ENCODE measurements around the gene FGF11. TPM values are rescaled to one million over a fixed set of nuclear protein-coding genes. Genes with fewer than 3 reads are reported as not detected.

FGF11 gene
- 10 to 100 TPM; 21.3 to 21.6 TPM for total RNA-seq

DNA sequence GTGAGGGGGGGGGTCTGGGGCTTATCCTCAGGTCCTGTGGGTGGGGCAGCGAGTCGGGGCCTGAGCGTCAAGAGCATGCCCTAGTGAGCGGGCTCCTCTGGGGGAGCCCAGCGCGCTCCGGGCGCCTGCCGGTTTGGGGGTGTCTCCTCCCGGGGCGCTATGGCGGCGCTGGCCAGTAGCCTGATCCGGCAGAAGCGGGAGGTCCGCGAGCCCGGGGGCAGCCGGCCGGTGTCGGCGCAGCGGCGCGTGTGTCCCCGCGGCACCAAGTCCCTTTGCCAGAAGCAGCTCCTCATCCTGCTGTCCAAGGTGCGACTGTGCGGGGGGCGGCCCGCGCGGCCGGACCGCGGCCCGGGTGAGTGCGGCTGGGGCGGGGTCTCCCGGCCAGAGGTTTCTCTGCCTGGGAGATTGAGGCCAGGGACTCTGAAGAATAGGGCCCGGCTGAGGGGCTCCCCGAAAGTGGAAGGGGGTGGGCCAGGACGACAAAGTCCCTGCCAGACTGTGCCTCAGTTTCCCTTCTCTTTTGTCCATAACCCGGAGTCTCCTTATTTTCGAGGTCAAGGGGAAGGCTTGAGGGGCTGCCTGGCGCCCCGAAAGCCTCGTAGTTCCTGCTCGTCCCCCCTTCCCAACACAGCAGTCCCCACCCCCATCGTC, at the start of gene FGF11:
TSS of gene FGF11 (plus strand) at position 51 of the 651 bp plus-strand sequence. CDS start at position 160, 109 bp downstream.

DNA sequence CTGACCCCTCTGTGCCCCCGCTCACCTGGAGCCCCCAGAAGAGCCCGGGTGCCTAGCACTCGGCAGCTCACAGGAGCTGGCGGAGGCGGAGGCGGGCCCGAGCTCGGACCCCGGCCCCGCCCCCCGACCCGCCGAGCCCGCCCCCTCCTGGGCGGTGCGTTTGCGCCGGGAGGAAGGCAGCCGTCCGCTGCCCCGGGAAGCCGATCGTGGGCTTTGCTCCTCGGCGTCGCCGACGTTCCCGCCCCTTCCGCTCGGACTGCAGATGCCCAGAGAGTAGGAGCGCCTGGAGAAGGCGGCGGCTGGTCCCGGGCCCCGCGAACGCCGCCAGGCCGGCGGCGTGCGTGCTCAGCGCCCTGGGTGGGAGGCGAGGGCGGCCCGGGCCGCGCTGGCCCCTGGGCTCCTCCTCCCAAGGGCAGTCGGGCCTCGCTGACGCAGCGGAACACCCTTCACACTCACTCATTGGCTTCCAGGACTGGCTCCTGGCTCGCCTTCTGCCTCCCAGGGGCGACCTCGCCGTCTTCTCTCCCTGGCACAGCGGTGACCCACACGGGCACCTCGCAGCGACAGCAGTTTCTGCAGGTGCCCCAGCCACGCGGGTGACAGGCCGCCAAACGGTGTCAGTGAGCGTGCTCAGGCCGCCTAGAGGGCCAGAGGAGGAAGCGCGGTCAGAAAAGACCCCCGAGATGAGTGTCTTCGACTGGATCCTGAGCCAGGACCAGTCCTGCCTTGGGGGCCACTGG, 44.7 kb upstream of the FGF11 start, which contains the start of gene PLSCR3:
TSS of gene PLSCR3 (minus strand) at position 74 of the 740 bp plus-strand sequence. CDS start 415 bp downstream, outside the sequence.

DNA sequence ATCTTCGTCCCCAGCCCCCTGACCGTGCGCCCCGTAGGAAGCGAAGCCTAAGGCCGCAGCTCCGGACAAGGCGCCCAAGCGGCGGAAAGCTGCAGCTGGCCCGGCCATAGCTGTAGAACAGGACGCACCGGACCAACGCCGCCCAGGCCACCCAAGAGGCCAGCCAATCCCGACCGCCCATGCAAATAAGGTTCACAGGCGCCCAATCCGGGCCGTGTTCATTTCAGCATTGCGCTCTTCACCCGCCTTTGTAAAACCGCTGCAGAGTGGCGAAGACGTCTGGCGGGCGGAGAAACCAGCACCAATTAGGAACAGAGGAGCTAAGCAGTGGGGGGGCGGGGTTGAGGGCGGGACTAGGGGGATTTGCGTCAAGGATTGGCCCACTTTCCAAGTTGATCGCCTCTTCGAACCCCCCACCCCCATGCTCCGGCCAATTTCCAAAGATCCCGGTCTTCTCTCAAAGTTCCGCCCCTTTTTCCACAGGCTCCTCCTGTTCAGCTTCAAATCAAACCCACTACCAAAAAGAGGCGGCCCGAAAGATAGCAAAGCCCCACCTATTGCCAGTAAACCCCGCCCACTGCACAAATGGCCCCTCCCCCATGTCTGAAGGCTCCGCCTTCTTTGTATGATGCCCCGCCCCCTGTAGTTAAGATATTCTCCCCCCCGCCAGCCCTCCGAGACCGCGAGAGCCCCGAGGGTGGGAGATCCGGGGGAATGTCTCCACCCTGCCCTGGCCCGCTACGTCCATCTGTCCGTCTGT, 35.2 kb upstream of the FGF11 start, which contains the start of gene TMEM256:
TSS of gene TMEM256 (minus strand) at position 121 of the 760 bp plus-strand sequence. CDS start at position 108, 13 bp downstream.

DNA sequence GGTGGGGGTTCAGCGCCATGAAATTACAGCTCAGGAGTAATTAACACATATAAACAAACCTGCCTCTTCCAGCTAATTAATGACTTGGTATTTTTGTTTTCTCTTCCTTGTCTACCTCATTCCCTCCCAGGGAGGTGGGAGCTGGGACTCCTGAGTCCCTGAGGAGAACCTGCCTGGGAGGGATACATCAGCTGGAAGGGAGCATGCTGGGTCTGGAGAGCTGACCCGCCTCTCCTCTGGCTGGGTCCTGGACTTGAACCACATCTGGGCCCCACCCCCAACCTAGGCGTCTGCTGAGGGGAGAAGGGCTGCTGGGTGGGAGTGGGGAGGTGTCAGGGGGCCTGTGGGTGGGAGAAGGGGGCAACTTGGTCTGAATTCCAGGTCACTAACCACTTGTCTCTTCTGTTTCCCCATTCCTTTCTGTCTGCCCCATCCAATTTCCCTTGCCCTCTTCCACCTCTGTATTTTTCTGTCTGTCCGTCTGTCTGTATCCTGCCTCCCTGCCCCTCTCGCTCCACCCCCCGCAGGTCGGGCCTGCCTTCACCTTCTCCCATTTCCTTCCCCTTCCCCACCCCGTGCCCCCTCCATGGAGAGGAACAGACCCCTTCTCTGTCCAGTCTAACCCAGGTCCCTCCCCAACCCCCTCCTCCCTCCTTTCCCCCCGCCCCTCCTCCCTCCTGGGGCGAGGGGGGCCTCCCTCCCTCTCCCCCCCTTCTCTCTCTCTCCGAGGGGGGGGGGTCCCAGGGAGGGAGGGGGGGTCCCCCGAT, 31.6 kb upstream of the FGF11 start, which contains the start of gene NLGN2:
TSS of gene NLGN2 (plus strand) at position 361 of the 767 bp plus-strand sequence. CDS start 411 bp downstream, outside the sequence.

DNA sequence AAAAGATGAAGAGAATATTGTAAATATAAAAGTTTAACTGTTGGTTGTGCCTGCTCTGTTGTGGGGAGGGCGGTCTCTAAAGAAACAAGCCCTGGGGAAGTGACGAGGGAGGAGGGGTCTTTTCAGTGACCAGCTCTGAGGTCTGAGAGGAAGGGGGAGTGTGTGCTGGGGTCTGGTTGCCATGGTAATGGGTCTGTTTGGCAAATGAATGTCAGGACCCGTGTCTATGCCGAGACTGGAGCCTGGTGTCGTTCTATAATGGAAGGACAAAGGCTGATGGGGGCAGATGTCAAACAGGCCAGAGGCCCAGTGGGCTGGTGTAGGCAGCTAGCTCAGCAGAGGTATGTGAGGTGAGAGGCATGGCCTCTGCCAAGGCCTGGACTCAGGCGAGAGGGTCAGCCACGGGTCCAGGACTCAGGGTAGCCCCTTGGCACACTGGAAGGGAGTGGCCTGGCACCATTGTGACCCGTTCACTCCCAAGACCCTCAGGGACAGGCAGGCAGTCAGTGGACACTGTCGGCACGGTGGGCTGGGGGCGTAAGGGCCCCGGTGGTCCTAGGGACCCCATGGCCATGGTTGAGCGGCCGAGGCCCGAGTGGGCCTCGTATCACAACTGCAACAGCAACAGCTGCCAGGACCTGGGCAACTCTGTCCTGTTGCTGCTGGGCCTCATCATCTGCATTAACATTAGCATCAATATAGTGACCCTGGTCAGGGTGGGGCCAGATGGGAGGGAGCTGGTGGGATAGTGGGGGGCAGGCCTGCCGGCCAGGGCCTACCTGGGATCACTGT, 19.3 kb upstream of the FGF11 start, which contains the start of gene SPEM1:
TSS of gene SPEM1 (plus strand) at position 506 of the 792 bp plus-strand sequence. CDS start at position 567, 61 bp downstream.

DNA sequence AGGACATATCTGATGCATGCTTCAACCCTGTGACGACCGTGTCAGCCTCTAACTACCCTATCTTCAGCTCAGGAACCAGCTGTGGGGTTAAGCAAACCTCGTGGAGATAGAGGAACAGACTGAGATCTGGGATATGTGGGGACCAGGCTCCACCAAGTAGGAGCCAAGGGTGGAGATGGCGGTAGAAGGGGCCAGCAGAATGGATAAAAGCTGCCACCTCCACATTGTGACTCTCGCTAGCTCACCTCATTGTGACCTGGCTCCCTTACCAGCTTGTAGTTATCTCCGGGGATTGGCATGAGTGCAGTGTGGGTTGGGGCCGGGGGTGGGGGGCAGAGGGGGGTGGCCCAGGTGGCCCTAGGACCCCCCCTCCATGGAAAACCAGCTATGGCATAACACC, 14.0 kb upstream of the FGF11 start, which contains the start of gene SPEM2:
TSS of gene SPEM2 (plus strand) at position 301 of the 400 bp plus-strand sequence. CDS start at position 374, 73 bp downstream.

DNA sequence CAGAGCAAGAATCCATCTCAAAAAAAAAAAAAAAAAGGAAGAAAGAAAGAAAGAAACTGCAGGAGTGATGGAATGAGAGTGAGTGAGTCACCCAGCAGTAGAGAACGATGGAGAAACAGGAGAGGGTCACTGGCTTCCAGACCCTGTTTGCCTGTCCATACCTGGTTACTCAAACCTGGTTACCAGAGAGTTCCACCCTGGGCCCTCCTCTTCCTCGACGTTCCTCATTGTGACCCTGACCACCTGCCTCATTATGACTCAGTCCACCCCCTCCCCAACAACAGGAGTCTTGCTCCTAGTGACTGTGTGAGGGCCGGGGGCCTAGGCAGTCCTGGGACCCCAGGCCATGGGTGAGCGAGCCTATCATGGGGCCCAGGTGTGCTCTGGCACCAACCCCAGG, 10.8 kb upstream of the FGF11 start, which contains the start of gene SPEM3:
TSS of gene SPEM3 (plus strand) at position 301 of the 400 bp plus-strand sequence. CDS start at position 347, 46 bp downstream.

DNA sequence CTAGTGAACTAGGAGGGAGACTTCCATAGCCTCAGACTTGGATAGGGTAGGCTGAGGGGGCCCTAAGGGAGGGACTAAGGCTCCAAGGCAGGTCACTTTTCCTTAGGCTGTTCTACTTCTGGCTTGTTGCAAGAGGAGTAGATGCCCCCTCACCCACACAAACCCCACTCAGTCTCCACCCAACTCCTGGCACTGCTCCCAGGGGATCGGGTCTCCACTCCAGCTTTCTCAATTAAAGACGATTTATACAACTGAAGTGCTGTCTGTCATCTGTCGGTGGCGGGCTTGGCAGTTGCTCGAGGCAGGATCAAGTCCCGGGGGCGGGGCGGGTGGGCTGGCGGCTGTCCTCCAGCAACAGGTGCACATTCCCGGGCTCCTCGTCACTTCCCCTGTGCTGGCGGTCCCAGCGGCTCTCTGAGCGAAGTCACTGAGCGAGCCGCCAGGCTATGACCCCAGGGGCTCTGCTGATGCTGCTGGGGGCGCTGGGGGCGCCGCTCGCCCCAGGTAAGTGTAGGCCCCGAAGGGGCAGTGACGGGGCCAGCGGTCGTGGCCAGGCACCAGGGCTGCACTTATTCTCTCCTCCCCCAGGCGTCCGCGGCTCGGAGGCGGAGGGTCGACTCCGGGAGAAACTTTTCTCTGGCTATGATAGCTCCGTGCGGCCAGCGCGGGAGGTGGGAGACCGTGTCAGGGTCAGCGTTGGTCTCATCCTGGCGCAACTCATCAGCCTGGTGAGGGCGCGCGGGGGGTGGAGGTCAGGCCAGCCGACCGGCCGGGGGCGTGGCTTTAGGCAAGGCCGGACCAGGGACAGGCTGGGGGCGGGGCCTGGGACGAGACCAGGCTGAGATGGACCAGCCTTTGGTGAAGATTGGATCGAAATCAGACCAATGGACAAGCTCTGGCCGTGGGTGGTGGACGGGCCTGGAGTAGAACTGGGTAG, 5.6 kb downstream of the FGF11 start, which contains the start of gene CHRNB1:
TSS of gene CHRNB1 (plus strand) at position 380 of the 937 bp plus-strand sequence. CDS start at position 447, 67 bp downstream.

DNA sequence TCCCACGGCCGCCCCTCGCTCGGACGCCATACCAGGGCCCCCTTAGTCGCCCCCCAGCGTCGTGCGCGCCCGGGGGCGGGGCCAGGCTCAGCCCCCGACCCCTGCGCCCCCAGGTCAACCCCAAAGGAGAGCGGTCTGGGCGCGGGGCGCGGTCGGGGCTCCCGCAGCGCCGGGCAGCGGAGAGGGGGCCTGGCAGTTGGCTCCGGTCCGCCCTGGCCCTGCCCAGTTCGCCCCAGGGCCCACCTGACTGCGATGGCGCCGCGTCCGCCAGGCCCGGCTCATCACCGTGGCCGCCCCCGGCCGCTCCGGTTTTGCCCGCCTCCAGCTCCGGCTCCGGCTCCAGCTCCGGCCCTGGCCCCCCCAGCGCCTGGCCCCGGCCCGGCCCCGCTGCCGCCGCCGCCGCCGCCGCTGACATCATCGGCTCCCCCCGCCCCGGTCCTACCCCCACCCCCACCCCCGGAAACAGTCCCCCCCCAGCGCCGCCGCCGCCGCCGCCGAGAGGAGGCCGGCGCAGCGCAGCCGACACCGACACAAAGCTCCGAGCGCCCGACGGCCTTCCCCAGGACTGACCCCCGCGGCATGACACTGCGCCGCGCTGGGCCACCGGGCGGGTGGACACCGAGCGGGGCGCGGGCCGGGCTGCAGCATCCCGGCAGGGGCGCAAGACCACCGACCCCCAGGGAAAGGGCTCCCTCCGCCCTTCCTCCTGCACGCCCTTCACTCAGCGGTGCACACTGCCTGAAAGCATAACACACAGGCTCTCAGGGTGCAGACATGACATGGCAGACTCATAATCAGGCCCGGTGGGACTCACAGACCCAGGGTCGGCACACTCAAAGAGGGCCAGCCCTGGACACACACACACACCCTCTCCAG, 40.1 kb downstream of the FGF11 start, which contains the start of gene ZBTB4:
TSS of gene ZBTB4 (minus strand) at position 419 of the 876 bp plus-strand sequence. CDS start 12,830 bp downstream, outside the sequence.

DNA sequence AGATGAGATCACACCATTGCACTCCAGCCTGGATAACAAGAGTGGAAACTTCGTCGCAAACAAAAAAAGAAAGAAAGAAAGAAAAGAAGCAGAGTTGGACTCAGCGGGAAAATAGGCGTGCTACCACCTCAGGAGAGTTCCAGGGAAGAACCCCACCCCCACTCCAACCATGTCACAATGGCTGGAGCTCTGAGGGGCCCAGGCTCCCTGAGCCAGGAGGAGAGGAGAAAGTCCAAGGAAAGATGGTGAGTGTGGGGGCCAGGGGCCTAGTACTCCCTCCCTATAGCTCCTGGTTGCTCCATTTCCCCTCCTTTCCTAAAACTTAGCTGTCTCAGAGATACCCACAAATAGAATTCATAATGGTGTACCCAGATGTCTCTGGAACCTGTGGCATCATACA, 42.0 kb downstream of the FGF11 start, which contains the start of gene SLC35G6:
TSS of gene SLC35G6 (plus strand) at position 172 of the 400 bp plus-strand sequence. CDS start at position 243, 71 bp downstream.

DNA sequence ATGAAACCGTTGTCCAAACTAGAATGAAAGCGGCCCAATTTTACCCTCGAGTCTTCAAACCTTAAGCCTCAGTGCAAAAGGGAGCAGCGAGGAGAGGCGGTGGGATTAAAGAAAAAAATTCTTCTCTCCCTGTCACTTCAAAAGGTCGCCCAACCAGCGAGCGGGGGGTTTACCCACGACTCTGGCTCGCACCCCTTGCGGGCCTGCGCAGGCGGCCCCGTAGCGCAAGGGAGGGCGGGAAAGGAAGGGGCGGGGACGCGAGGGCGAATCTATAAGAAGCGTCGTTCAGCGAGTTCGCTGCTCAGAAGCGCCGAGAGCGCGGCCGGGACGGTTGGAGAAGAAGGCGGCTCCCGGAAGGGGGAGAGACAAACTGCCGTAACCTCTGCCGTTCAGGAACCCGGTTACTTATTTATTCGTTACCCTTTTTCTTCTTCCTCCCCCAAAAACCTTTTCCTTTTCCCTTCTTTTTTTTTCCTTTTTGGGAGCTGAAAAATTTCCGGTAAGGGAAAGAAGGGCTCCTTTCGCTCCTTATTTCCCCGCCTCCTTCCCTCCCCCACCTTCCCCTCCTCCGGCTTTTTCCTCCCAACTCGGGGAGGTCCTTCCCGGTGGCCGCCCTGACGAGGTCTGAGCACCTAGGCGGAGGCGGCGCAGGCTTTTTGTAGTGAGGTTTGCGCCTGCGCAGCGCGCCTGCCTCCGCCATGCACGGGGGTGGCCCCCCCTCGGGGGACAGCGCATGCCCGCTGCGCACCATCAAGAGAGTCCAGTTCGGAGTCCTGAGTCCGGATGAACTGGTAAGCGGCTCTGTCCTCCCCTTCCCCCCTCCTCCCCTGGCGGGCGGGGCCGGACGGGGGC, 45.0 kb downstream of the FGF11 start, which contains the start of gene POLR2A:
TSS of gene POLR2A (plus strand) at position 300 of the 852 bp plus-strand sequence.

Other genes with a start within 250 kb of the FGF11 start
- 10 to 100 TPM; 11.6 to 11.9 TPM for gene DLG4, start 219.7 kb upstream of the FGF11 start, total RNA-seq
- 100 to 1,000 TPM; 291 to 311 TPM for gene ACADVL, start 219.6 kb upstream of the FGF11 start, total RNA-seq
- 10 to 100 TPM; 47.0 to 47.5 TPM for gene DVL2, start 205.0 kb upstream of the FGF11 start, total RNA-seq
- gene PHF23, start 200.1 kb upstream of the FGF11 start, total RNA-seq: 10 to 100 TPM; 53.9 to 55.9 TPM
- 100 to 1,000 TPM; 276 to 282 TPM for gene GABARAP, start 197.1 kb upstream of the FGF11 start, total RNA-seq
- 100 to 1,000 TPM; 154 to 160 TPM for gene CTDNEP1, start 187.8 kb upstream of the FGF11 start, total RNA-seq
- 10 to 100 TPM; 36.2 to 44.5 TPM for gene ELP5, start 187.3 kb upstream of the FGF11 start, total RNA-seq
- gene CLDN7, start 177.0 kb upstream of the FGF11 start, total RNA-seq: under 1 TPM; 0.53 to 0.76 TPM
- gene SLC2A4, start 157.8 kb upstream of the FGF11 start, total RNA-seq: not detected
- under 1 TPM; 0.55 to 0.67 TPM for gene YBX2, start 144.9 kb upstream of the FGF11 start, total RNA-seq
- 100 to 1,000 TPM; 429 to 433 TPM for gene EIF5A, start 131.9 kb upstream of the FGF11 start, total RNA-seq
- 10 to 100 TPM; 67.6 to 77.5 TPM for gene GPS2, start 124.2 kb upstream of the FGF11 start, total RNA-seq
- 10 to 100 TPM; 35.8 to 41.7 TPM for gene NEURL4, start 110.2 kb upstream of the FGF11 start, total RNA-seq
- gene ACAP1, start 103.0 kb upstream of the FGF11 start, total RNA-seq: 100 to 1,000 TPM; 738 to 785 TPM
- gene KCTD11, start 87.3 kb upstream of the FGF11 start, total RNA-seq: 1 to 10 TPM; 7.0 to 7.1 TPM
- gene TMEM95, start 84.4 kb upstream of the FGF11 start, total RNA-seq: not detected
- gene TNK1, start 58.4 kb upstream of the FGF11 start, total RNA-seq: 1 to 10 TPM; 1.6 to 1.9 TPM
- gene PLSCR3, start 45.0 kb upstream of the FGF11 start, total RNA-seq: 100 to 1,000 TPM; 159 to 160 TPM
- gene TMEM256, start 35.4 kb upstream of the FGF11 start, total RNA-seq: 10 to 100 TPM; 66.2 to 67.9 TPM
- gene NLGN2, start 31.7 kb upstream of the FGF11 start, total RNA-seq: 1 to 10 TPM; 4.9 to 5.1 TPM
- not detected for gene SPEM1, start 19.2 kb upstream of the FGF11 start, total RNA-seq
- gene SPEM2, start 13.9 kb upstream of the FGF11 start, total RNA-seq: not detected
- not detected for gene SPEM3, start 10.7 kb upstream of the FGF11 start, total RNA-seq
- 10 to 100 TPM; 16.3 to 17.0 TPM for gene TMEM102, start 4.1 kb upstream of the FGF11 start, total RNA-seq
- gene CHRNB1, start 5.5 kb downstream of the FGF11 start, total RNA-seq: 10 to 100 TPM; 15.3 to 19.0 TPM
- 10 to 100 TPM; 29.0 to 29.5 TPM for gene ZBTB4, start 40.1 kb downstream of the FGF11 start, total RNA-seq
- gene SLC35G6, start 41.9 kb downstream of the FGF11 start, total RNA-seq: not detected
- 100 to 1,000 TPM; 174 to 175 TPM for gene POLR2A, start 44.9 kb downstream of the FGF11 start, total RNA-seq
- gene TNFSF12, start 109.5 kb downstream of the FGF11 start, total RNA-seq: 100 to 1,000 TPM; 100 to 103 TPM
- 1 to 10 TPM; 7.2 to 7.4 TPM for gene TNFSF13, start 119.2 kb downstream of the FGF11 start, total RNA-seq
- 10 to 100 TPM; 37.6 to 42.1 TPM for gene SENP3, start 122.4 kb downstream of the FGF11 start, total RNA-seq
- 10 to 100 TPM in 1 of 2 experiments, 1 to 10 TPM in 1; 9.8 to 10.3 TPM for gene CD68, start 140.1 kb downstream of the FGF11 start, total RNA-seq
- 10 to 100 TPM; 52.8 to 56.0 TPM for gene MPDU1, start 144.3 kb downstream of the FGF11 start, total RNA-seq
- gene SOX15, start 150.6 kb downstream of the FGF11 start, total RNA-seq: under 1 TPM; 0.17 to 0.38 TPM
- gene FXR2, start 175.4 kb downstream of the FGF11 start, total RNA-seq: 10 to 100 TPM; 29.3 to 32.6 TPM
- gene SAT2, start 188.3 kb downstream of the FGF11 start, total RNA-seq: 10 to 100 TPM; 32.7 to 38.7 TPM
- gene SHBG, start 190.6 kb downstream of the FGF11 start, total RNA-seq: not detected
- gene ATP1B2, start 211.4 kb downstream of the FGF11 start, total RNA-seq: under 1 TPM; 0.17 to 0.18 TPM
- 100 to 1,000 TPM; 147 to 148 TPM for gene TP53, start 248.0 kb downstream of the FGF11 start, total RNA-seq
- 10 to 100 TPM; 12.5 to 13.4 TPM for gene WRAP53, start 249.0 kb downstream of the FGF11 start, total RNA-seq

All from activated naive CD4-positive, alpha-beta T cell treated with anti-CD3 and anti-CD28 coated beads, Interleukin-2, amount 10 ng/mL, durations not matched to agents 5 hours and 36 hours (primary cell).